GM12878 (cell line): ENCODE measurements around the gene FAM222A. TPM values are rescaled to one million over a fixed set of nuclear protein-coding genes. Genes with fewer than 3 reads are reported as not detected.

Experiments used
- ATAC-seq: fragments of 200-7000 bp; cut with Tn5 transposase; 3 replicates; pipeline ENCODE4 v1.9.1; 2020; ENCODE audit warnings: mild to moderate bottlenecking, moderate library complexity
- BruUV-seq: library from RNA; stranded (reverse); fragments of 400-500 nt; replicated peaks from 2 replicates; lab custom pipeline; 2021; lab: Mats Ljungman, UMichigan
- CTCF ChIA-PET: fragments of 300-600 bp; sonication (Branson Sonifier 250); formaldehyde crosslinking; extraction: SDS; loops from one replicate; lab custom pipeline; 2021; ENCODE audit warnings: inconsistent platforms; lab: Yijun Ruan, JAX
- POLR2A ChIA-PET: fragments of 350-600 bp; formaldehyde crosslinking; extraction: SDS; loops from one replicate; lab custom pipeline; 2021; ENCODE audit warnings: inconsistent platforms; lab: Charles Lee
- RAD21 ChIA-PET: fragments of 300-600 bp; sonication (Branson Sonifier 250); formaldehyde crosslinking; loops from one replicate; lab custom pipeline; 2023; ENCODE audit warnings: antibody characterized with exemption; ENCODE audit not compliant: unreplicated experiment; lab: Charles Lee
- SMC1A ChIA-PET: fragments of 300-600 bp; sonication (Branson Sonifier 250); formaldehyde crosslinking; loops from one replicate; lab custom pipeline; 2023; ENCODE audit not compliant: unreplicated experiment, uncharacterized antibody; lab: Charles Lee
- DNase-seq: peaks from one replicate; pipeline ENCODE4 v3.0.0-alpha.2; 2011; ENCODE audit warnings: low read depth, low spot score
- FAIRE-seq: peaks from 3 replicates; lab custom pipeline; 2011; peaks lifted over from hg19 to GRCh38; lab: Jason Lieb, UNC
- H2AFZ ChIP-seq: 2 replicates; pipeline ENCODE4 v1.6.0; 2011; ENCODE audit warnings: low read depth, low read length, control low read depth; ENCODE audit not compliant: control insufficient read depth
- H3K27ac ChIP-seq: 2 replicates; pipeline ENCODE4 v1.5.1; 2011; ENCODE audit warnings: control low read depth; ENCODE audit not compliant: control insufficient read depth, insufficient read depth
- H3K27me3 ChIP-seq, 2 experiments: replicated peaks in 1 of 2; 2 replicates each; pipeline versions ENCODE4 v1.6.0 to v1.6.1; 2011; ENCODE audit warnings: low read length in 1 of 2; ENCODE audit not compliant: control insufficient read depth in 2 of 2, insufficient read depth in 2 of 2
- H3K36me3 ChIP-seq, 2 experiments: 2 replicates each; pipeline ENCODE4 v1.5.1; 2011; ENCODE audit warnings: low read length in 1 of 2; ENCODE audit not compliant: control insufficient read depth in 2 of 2, insufficient read depth in 2 of 2
- H3K4me1 ChIP-seq: 2 replicates; pipeline ENCODE4 v1.6.1; 2011; ENCODE audit warnings: mild to moderate bottlenecking, low read length, moderate library complexity, mixed read lengths; ENCODE audit not compliant: control insufficient read depth, insufficient read depth
- H3K4me2 ChIP-seq: 2 replicates; pipeline ENCODE4 v1.6.0; 2011; ENCODE audit warnings: control low read depth; ENCODE audit not compliant: control insufficient read depth, insufficient read depth
- H3K4me3 ChIP-seq: fragments of 200-600 bp; sonication (generic); 2 replicates; pipeline ENCODE4 v1.5.1; 2016
- H3K79me2 ChIP-seq: 2 replicates; pipeline ENCODE4 v1.6.0; 2011; ENCODE audit warnings: low read length; ENCODE audit not compliant: control insufficient read depth, insufficient read depth
- H3K9ac ChIP-seq: 2 replicates; pipeline ENCODE4 v1.8.0; 2011; ENCODE audit warnings: low read length, control low read depth, mixed read lengths; ENCODE audit not compliant: control insufficient read depth, insufficient read depth
- H3K9me3 ChIP-seq: replicated peaks from 3 replicates; pipeline ENCODE4 v1.5.1; 2011; ENCODE audit warnings: mild to moderate bottlenecking, low read length; ENCODE audit not compliant: control insufficient read depth, insufficient read depth
- H4K20me1 ChIP-seq: 2 replicates; pipeline ENCODE4 v1.6.0; 2011; ENCODE audit not compliant: control insufficient read depth, insufficient read depth
- EZH2 ChIP-seq: IDR thresholded peaks from 2 replicates; pipeline ENCODE4 v1.6.1; 2012; ENCODE audit warnings: low read depth, mild to moderate bottlenecking, control low read depth, inconsistent platforms, low read length, borderline replicate concordance; ENCODE audit not compliant: control insufficient read depth
- FOXK2 ChIP-seq: fragments of 450-650 bp; IDR thresholded peaks from 2 replicates; pipeline ENCODE4 v1.6.1; 2017; ENCODE audit warnings: mild to moderate bottlenecking, moderate library complexity
- GATAD2B ChIP-seq: fragments of 450-650 bp; conservative IDR thresholded peaks from 2 replicates; pipeline ENCODE4 v1.6.1; 2017; ENCODE audit warnings: low read depth, mild to moderate bottlenecking, moderate library complexity
- POLR2AphosphoS2 ChIP-seq: IDR thresholded peaks from 2 replicates; pipeline ENCODE4 v1.6.1; 2011; ENCODE audit warnings: low read depth, mild to moderate bottlenecking, low read length, improper control_type of control experiment, moderate library complexity
- POU2F2 ChIP-seq: IDR thresholded peaks from 3 replicates; pipeline ENCODE4 v1.6.1; 2011; ENCODE audit warnings: low read depth, mild to moderate bottlenecking, low read length, borderline replicate concordance
- SMAD5 ChIP-seq: IDR thresholded peaks from 2 replicates; pipeline ENCODE4 v1.6.1; 2016; ENCODE audit warnings: antibody characterized with exemption, low read depth
- TAF1 ChIP-seq: IDR thresholded peaks from 2 replicates; pipeline ENCODE4 v1.6.1; 2011; ENCODE audit warnings: mild to moderate bottlenecking, low read depth, low read length, borderline replicate concordance
- TCF12 ChIP-seq: IDR thresholded peaks from 2 replicates; pipeline ENCODE4 v1.6.1; 2011; ENCODE audit warnings: low read depth, mild to moderate bottlenecking, low read length
- YBX1 ChIP-seq: fragments of 450-650 bp; IDR thresholded peaks from 2 replicates; pipeline ENCODE4 v1.6.1; 2016; ENCODE audit warnings: antibody characterized with exemption
- ZBED1 ChIP-seq: IDR thresholded peaks from 2 replicates; pipeline ENCODE4 v1.6.1; 2016; ENCODE audit warnings: borderline replicate concordance
- ZNF217 ChIP-seq: fragments of 450-650 bp; IDR thresholded peaks from 2 replicates; pipeline ENCODE4 v1.6.1; 2017; ENCODE audit warnings: antibody characterized with exemption, mild to moderate bottlenecking
- WGBS: methylation state at CpG from one replicate; pipeline ENCODE4 v1.1.6; 2016; ENCODE audit warnings: low lambda C conversion rate; ENCODE audit not compliant: insufficient replicate concordance, insufficient coverage; ENCODE audit errors: missing lambda C conversion rate; 5-methylcytosine and 5-hydroxymethylcytosine counted together
- in situ Hi-C: fragments of 300-500 bp; cut with MboI; formaldehyde crosslinking; loops from 9 replicates; pipeline ENCODE4 v1.14.3; 2018; ENCODE audit warnings: mixed read lengths
- intact Hi-C: fragments of 100-400 bp; cut with micrococcal nuclease; formaldehyde crosslinking; loops from one replicate; pipeline ENCODE4 v1.14.2; 2022; ENCODE audit not compliant: unreplicated experiment
- polyA plus RNA-seq, 11 experiments: library from polyadenylated mRNA; depleted of rRNA in 4 of 11; unstranded in 6 of 11; stranded (reverse) in 5 of 11; fragments of >200 nt; fragmentation: Nextera tagmentation in 4 of 11; fragmentation: Illumina TruSeq in 1 of 11; extraction: Ambion mirVana in 4 of 11; extraction: Trizol in 1 of 11; gene quantifications; 1 replicate in 1 of 11; 2 replicates in 10 of 11; pipeline versions ENCODE4 v1.2.1 to v1.2.3, GENCODE V29; 2011 to 2016; ENCODE audit warnings: inconsistent platforms in 2 of 11, missing spikeins in 2 of 11, low read depth in 1 of 11
- total RNA-seq, 4 experiments: library from RNA; depleted of rRNA in 3 of 4; stranded (reverse); fragments of >200 nt in 3 of 4; fragmentation: Illumina TruSeq in 1 of 4; extraction: Trizol in 1 of 4; gene quantifications; 2 replicates each; pipeline versions ENCODE4 v1.2.1 to v1.2.3, GENCODE V29; 2013 to 2021
- TF ChIP-seq, protein P1 (sequence below): IDR thresholded peaks from 2 replicates; pipeline ENCODE4 v1.6.1; 2012; ENCODE audit warnings: low read depth, low read length, improper control_type of control experiment
- TF ChIP-seq, protein P2 (sequence below): fragments of 450-650 bp; IDR thresholded peaks from 2 replicates; pipeline ENCODE4 v1.6.1; 2018; ENCODE audit warnings: borderline replicate concordance, mild to moderate bottlenecking; ENCODE audit not compliant: partially characterized antibody
- TF ChIP-seq, protein P3 (sequence below): fragments of 150-350 bp; IDR thresholded peaks from 2 replicates; pipeline ENCODE4 v1.6.1; 2016; ENCODE audit warnings: low read depth, low read length
- TF ChIP-seq, protein P4 (sequence below): fragments of 450-650 bp; formaldehyde crosslinking; IDR thresholded peaks from 2 replicates; pipeline ENCODE4 v1.4.0; 2020; ENCODE audit warnings: mild to moderate bottlenecking, moderate library complexity

Gene FAM222A
- total and polyA plus RNA-seq, 10 of the 15 experiments (the other 5 are each of a cell fraction or from before 2014, with no cell fraction given) = 0.04 to 0.49 (median 0.14) TPM; not detected in 3

DNA sequence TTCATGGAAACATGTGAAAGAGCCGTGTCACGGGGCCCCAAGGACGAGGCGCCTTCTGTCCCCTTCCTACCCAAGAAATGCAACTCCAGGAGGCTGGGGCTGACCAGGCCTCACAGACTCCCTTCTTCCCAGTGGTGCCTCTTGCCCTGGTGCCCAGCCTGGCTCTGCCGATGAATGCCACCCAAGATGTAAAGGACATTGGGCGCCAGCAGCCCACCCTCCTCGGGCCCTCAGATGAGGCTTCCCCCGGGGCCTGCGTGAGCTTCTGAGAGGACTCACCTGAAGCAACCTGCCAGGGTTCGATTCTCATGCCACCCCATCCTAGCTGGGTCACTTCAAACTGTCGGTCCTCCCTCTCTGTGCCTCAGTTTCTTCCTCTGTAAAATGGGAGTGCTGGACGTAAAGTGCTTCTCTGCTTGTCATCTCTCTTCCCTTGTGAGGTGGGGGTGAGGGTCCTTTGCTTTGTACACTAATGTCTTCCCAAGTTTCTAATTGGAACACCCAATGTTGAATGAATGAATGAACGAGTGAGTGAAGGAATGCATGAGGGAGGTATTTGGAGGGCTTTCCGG lies 10.8 kb downstream of the FAM222A start:
- Histone ChIP-seq H3K79me2 (no peaks in the 10 kb centered on the region), H3K9me3 (no peaks in the 10 kb centered on the region), H3K27me3 (no peaks in the 10 kb centered on the region; a peak in 2 of 4 replicates), H3K4me3 (no peak overlapping the region), H4K20me1 (no peaks in the 10 kb centered on the region), H3K9ac (no peak overlapping the region), H3K27ac (no peak overlapping the region), H3K4me1 (no peaks in the 10 kb centered on the region), H3K36me3 (no peaks in the 10 kb centered on the region), H3K4me2 (no peak overlapping the region), H2AFZ (no peak overlapping the region)
- ChIA-PET SMC1A (interaction anchor here (0.6 kb wide), 1 partner anchor 175 kb away, joined by 3 read pairs; no protein-coding TSS in a partner anchor), POLR2A (no interaction called here), CTCF (no interaction called here), RAD21 (no interaction called here)
- in situ Hi-C loops (no loop called here), intact Hi-C loops (no loop called here)
- FAIRE-seq = no peak
- 61% methylated on average over 14 of the region's 14 CpGs for WGBS
- ATAC-seq = no peak
- BruUV-seq = no TSS peak
- no peak for DNase-seq
- TF ChIP-seq GATAD2B (no peak), POU2F2 (no peak), YBX1 (no peak), TCF12 (no peak), ZNF217 (no peak), EZH2 (no peak), ZBED1 (no peak), TAF1 (no peak), POLR2AphosphoS2 (no peak), FOXK2 (no peak), SMAD5 (no peak)
- TF ChIP-seq, protein P1, sequence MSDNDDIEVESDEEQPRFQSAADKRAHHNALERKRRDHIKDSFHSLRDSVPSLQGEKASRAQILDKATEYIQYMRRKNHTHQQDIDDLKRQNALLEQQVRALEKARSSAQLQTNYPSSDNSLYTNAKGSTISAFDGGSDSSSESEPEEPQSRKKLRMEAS = no peak
- TF ChIP-seq, protein P2, sequence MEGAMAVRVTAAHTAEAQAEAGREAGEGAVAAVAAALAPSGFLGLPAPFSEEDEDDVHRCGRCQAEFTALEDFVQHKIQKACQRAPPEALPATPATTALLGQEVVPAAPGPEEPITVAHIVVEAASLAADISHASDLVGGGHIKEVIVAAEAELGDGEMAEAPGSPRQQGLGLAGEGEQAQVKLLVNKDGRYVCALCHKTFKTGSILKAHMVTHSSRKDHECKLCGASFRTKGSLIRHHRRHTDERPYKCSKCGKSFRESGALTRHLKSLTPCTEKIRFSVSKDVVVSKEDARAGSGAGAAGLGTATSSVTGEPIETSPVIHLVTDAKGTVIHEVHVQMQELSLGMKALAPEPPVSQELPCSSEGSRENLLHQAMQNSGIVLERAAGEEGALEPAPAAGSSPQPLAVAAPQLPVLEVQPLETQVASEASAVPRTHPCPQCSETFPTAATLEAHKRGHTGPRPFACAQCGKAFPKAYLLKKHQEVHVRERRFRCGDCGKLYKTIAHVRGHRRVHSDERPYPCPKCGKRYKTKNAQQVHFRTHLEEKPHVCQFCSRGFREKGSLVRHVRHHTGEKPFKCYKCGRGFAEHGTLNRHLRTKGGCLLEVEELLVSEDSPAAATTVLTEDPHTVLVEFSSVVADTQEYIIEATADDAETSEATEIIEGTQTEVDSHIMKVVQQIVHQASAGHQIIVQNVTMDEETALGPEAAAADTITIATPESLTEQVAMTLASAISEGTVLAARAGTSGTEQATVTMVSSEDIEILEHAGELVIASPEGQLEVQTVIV = no peak
- TF ChIP-seq, protein P3, sequence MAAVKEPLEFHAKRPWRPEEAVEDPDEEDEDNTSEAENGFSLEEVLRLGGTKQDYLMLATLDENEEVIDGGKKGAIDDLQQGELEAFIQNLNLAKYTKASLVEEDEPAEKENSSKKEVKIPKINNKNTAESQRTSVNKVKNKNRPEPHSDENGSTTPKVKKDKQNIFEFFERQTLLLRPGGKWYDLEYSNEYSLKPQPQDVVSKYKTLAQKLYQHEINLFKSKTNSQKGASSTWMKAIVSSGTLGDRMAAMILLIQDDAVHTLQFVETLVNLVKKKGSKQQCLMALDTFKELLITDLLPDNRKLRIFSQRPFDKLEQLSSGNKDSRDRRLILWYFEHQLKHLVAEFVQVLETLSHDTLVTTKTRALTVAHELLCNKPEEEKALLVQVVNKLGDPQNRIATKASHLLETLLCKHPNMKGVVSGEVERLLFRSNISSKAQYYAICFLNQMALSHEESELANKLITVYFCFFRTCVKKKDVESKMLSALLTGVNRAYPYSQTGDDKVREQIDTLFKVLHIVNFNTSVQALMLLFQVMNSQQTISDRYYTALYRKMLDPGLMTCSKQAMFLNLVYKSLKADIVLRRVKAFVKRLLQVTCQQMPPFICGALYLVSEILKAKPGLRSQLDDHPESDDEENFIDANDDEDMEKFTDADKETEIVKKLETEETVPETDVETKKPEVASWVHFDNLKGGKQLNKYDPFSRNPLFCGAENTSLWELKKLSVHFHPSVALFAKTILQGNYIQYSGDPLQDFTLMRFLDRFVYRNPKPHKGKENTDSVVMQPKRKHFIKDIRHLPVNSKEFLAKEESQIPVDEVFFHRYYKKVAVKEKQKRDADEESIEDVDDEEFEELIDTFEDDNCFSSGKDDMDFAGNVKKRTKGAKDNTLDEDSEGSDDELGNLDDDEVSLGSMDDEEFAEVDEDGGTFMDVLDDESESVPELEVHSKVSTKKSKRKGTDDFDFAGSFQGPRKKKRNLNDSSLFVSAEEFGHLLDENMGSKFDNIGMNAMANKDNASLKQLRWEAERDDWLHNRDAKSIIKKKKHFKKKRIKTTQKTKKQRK = no peak
- TF ChIP-seq, protein P4, sequence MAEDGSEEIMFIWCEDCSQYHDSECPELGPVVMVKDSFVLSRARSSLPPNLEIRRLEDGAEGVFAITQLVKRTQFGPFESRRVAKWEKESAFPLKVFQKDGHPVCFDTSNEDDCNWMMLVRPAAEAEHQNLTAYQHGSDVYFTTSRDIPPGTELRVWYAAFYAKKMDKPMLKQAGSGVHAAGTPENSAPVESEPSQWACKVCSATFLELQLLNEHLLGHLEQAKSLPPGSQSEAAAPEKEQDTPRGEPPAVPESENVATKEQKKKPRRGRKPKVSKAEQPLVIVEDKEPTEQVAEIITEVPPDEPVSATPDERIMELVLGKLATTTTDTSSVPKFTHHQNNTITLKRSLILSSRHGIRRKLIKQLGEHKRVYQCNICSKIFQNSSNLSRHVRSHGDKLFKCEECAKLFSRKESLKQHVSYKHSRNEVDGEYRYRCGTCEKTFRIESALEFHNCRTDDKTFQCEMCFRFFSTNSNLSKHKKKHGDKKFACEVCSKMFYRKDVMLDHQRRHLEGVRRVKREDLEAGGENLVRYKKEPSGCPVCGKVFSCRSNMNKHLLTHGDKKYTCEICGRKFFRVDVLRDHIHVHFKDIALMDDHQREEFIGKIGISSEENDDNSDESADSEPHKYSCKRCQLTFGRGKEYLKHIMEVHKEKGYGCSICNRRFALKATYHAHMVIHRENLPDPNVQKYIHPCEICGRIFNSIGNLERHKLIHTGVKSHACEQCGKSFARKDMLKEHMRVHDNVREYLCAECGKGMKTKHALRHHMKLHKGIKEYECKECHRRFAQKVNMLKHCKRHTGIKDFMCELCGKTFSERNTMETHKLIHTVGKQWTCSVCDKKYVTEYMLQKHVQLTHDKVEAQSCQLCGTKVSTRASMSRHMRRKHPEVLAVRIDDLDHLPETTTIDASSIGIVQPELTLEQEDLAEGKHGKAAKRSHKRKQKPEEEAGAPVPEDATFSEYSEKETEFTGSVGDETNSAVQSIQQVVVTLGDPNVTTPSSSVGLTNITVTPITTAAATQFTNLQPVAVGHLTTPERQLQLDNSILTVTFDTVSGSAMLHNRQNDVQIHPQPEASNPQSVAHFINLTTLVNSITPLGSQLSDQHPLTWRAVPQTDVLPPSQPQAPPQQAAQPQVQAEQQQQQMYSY (CRISPR knock-in tag) = no peak
